ENCODE measurements around the gene OTOA.
"Not testable (repeated sequence)": the region's sequence is repeated elsewhere in the genome, so short reads cannot be mapped to it uniquely, and the experiment has no call there.

OTOA gene

GRCh38 chr16:21628772-21629171 lies 35.0 kb upstream of the OTOA start:
- peaks cover 5% of the 10 kb centered on the region; the same call in 1 of the 2 replicates for H3K79me2 ChIP-seq (ENCODE audit: insufficient read depth, low read length)
- TF ChIP-seq CTCF (IDR thresholded peaks at IDR 0.05; ENCODE audit: borderline replicate concordance, extremely low read depth, low read length, poor library complexity, severe bottlenecking) (no peak), EZH2 (IDR thresholded peaks at IDR 0.05; ENCODE audit: borderline replicate concordance, low read depth, low read length, severe bottlenecking) (no peak)
- no peak overlapping the region for H3K9ac ChIP-seq (ENCODE audit: low read depth, low read length)
- H2AFZ ChIP-seq (ENCODE audit: low read depth, low read length): no peak overlapping the region
- no peak overlapping the region for H3K4me2 ChIP-seq (ENCODE audit: insufficient read depth, low read length)
- no peak overlapping the region for H3K4me3 ChIP-seq (ENCODE audit: low read depth in 1 of 2, low read length in 2 of 2)
- peaks cover 59% of the 10 kb centered on the region for H3K36me3 ChIP-seq (ENCODE audit: insufficient read depth, low read length)
- H3K27me3 ChIP-seq (ENCODE audit: insufficient read depth, low read length, poor library complexity): no peaks in the 10 kb centered on the region
- peaks cover 5% of the 10 kb centered on the region; the same call in 1 of the 2 replicates for H3K4me1 ChIP-seq (ENCODE audit: insufficient read depth, low read length)
- H4K20me1 ChIP-seq (ENCODE audit: insufficient read depth, low read length): no peaks in the 10 kb centered on the region
- no peaks in the 10 kb centered on the region for H3K9me3 ChIP-seq (ENCODE audit: insufficient read depth, low read length, severe bottlenecking)
- H3K27ac ChIP-seq (ENCODE audit: low read length): no peak overlapping the region
- no peak for ATAC-seq (ENCODE audit: insufficient read depth, low read depth)
- no peak for DNase-seq

GRCh38 chr16:21629616-21630539 lies 33.9 kb upstream of the OTOA start:
- H3K36me3 ChIP-seq (ENCODE audit: insufficient read depth, low read length): peaks cover 57% of the 10 kb centered on the region
- H3K9ac ChIP-seq (ENCODE audit: low read depth, low read length); H4K20me1 ChIP-seq (ENCODE audit: insufficient read depth, low read length); H3K9me3 ChIP-seq (ENCODE audit: insufficient read depth, low read length, severe bottlenecking); H3K4me1 ChIP-seq (ENCODE audit: insufficient read depth, low read length); H3K4me2 ChIP-seq (ENCODE audit: insufficient read depth, low read length); H3K79me2 ChIP-seq (ENCODE audit: insufficient read depth, low read length); H3K4me3 ChIP-seq (ENCODE audit: low read depth in 1 of 2, low read length in 2 of 2); H3K27ac ChIP-seq (ENCODE audit: low read length); H3K27me3 ChIP-seq (ENCODE audit: insufficient read depth, low read length, poor library complexity); H2AFZ ChIP-seq (ENCODE audit: low read depth, low read length); ATAC-seq (ENCODE audit: insufficient read depth, low read depth): not testable (repeated sequence)
- peak; percentile 15 for DNase-seq

GRCh38 chr16:21630866-21631265 lies 32.9 kb upstream of the OTOA start:
- not testable (repeated sequence) for H4K20me1 ChIP-seq (ENCODE audit: insufficient read depth, low read length); H3K4me3 ChIP-seq (ENCODE audit: low read depth in 1 of 2, low read length in 2 of 2); H3K27ac ChIP-seq (ENCODE audit: low read length); H3K9me3 ChIP-seq (ENCODE audit: insufficient read depth, low read length, severe bottlenecking); ATAC-seq (ENCODE audit: insufficient read depth, low read depth); H3K4me2 ChIP-seq (ENCODE audit: insufficient read depth, low read length); H3K27me3 ChIP-seq (ENCODE audit: insufficient read depth, low read length, poor library complexity); H2AFZ ChIP-seq (ENCODE audit: low read depth, low read length); H3K9ac ChIP-seq (ENCODE audit: low read depth, low read length); H3K79me2 ChIP-seq (ENCODE audit: insufficient read depth, low read length); DNase-seq; H3K4me1 ChIP-seq (ENCODE audit: insufficient read depth, low read length)
- peaks cover 51% of the 10 kb centered on the region for H3K36me3 ChIP-seq (ENCODE audit: insufficient read depth, low read length)

GRCh38 chr16:21631376-21631775 lies 32.4 kb upstream of the OTOA start:
- H3K79me2 ChIP-seq (ENCODE audit: insufficient read depth, low read length); H3K4me3 ChIP-seq (ENCODE audit: low read depth in 1 of 2, low read length in 2 of 2); ATAC-seq (ENCODE audit: insufficient read depth, low read depth); H3K27ac ChIP-seq (ENCODE audit: low read length); H3K4me1 ChIP-seq (ENCODE audit: insufficient read depth, low read length); H3K4me2 ChIP-seq (ENCODE audit: insufficient read depth, low read length); H2AFZ ChIP-seq (ENCODE audit: low read depth, low read length); H3K9ac ChIP-seq (ENCODE audit: low read depth, low read length); H4K20me1 ChIP-seq (ENCODE audit: insufficient read depth, low read length); DNase-seq; H3K9me3 ChIP-seq (ENCODE audit: insufficient read depth, low read length, severe bottlenecking); H3K27me3 ChIP-seq (ENCODE audit: insufficient read depth, low read length, poor library complexity): not testable (repeated sequence)
- peaks cover 46% of the 10 kb centered on the region for H3K36me3 ChIP-seq (ENCODE audit: insufficient read depth, low read length)

- not testable (repeated sequence) for H2AFZ ChIP-seq (ENCODE audit: low read depth, low read length); H3K9ac ChIP-seq (ENCODE audit: low read depth, low read length); DNase-seq; H3K79me2 ChIP-seq (ENCODE audit: insufficient read depth, low read length); H3K27me3 ChIP-seq (ENCODE audit: insufficient read depth, low read length, poor library complexity); H3K9me3 ChIP-seq (ENCODE audit: insufficient read depth, low read length, severe bottlenecking); ATAC-seq (ENCODE audit: insufficient read depth, low read depth); H4K20me1 ChIP-seq (ENCODE audit: insufficient read depth, low read length); H3K4me3 ChIP-seq (ENCODE audit: low read depth in 1 of 2, low read length in 2 of 2); H3K27ac ChIP-seq (ENCODE audit: low read length); H3K4me1 ChIP-seq (ENCODE audit: insufficient read depth, low read length); H3K4me2 ChIP-seq (ENCODE audit: insufficient read depth, low read length)
- peaks cover 39% of the 10 kb centered on the region for H3K36me3 ChIP-seq (ENCODE audit: insufficient read depth, low read length)
Observed at GRCh38 chr16:21631951-21632575, 31.7 kb upstream of the OTOA start.
